Gastroesophageal sphincter (tissue), 4 donors: ENCODE results near the gene RAB3C. TPM values are rescaled to one million over a fixed set of nuclear protein-coding genes. Genes with fewer than 3 reads are reported as not detected.

Experiments
- ATAC-seq: fragments of 150-250 bp; one replicate; pipeline ENCODE4 v1.9.1; 2016; ENCODE audit warnings: mild to moderate bottlenecking, moderate library complexity
- H3K27ac ChIP-seq, 4 donors: fragments of 200-600 bp; sonication (generic) in 3 of 4; 1 replicate in 3 of 4; 2 replicates in 1 of 4; pipeline ENCODE4 v1.5.1; 2016 to 2019
- H3K27me3 ChIP-seq: fragments of 200-600 bp; sonication (generic); one replicate; pipeline ENCODE4 v1.5.1; 2019
- H3K36me3 ChIP-seq, 2 donors: fragments of 200-600 bp; sonication (generic); one replicate each; pipeline ENCODE4 v1.5.1; 2019; ENCODE audit warnings: control low read depth in 1 of 2
- H3K4me1 ChIP-seq, 3 donors: fragments of 200-600 bp; sonication (generic); 1 replicate in 2 of 3; 2 replicates in 1 of 3; pipeline ENCODE4 v1.5.1; 2016 to 2019; ENCODE audit warnings: control low read depth in 2 of 3
- H3K4me3 ChIP-seq, 2 donors: fragments of 200-600 bp; sonication (generic); one replicate each; pipeline ENCODE4 v1.5.1; 2019; ENCODE audit warnings: mild to moderate bottlenecking in 1 of 2, moderate library complexity in 1 of 2
- H3K9me3 ChIP-seq, 3 donors: fragments of 200-600 bp; sonication (generic); one replicate each; pipeline ENCODE4 v1.5.1; 2017 to 2019; ENCODE audit warnings: control low read depth in 2 of 3
- EP300 ChIP-seq: sonication (generic); formaldehyde crosslinking; IDR thresholded peaks from one replicate; pipeline ENCODE4 v1.6.1; 2017; ENCODE audit warnings: antibody characterized with exemption, mild to moderate bottlenecking
- POLR2A ChIP-seq, 2 donors: fragments of 450-650 bp; IDR thresholded peaks; one replicate each; pipeline ENCODE4 v1.6.1; 2017; ENCODE audit warnings: antibody characterized with exemption in 2 of 2, mild to moderate bottlenecking in 2 of 2, moderate library complexity in 1 of 2
- POLR2AphosphoS5 ChIP-seq: sonication (generic); formaldehyde crosslinking; IDR thresholded peaks from one replicate; pipeline ENCODE4 v1.6.1; 2017; ENCODE audit warnings: antibody characterized with exemption
- WGBS, 2 donors: methylation state at CpG; one replicate each; pipeline ENCODE4 v1.1.5; 2018; ENCODE audit warnings: low coverage in 1 of 2; 5-methylcytosine and 5-hydroxymethylcytosine counted together
- total RNA-seq, 4 donors: library from RNA; depleted of rRNA; stranded (reverse); fragments of >200 nt; gene quantifications; one replicate each; pipeline ENCODE4 v1.1.0, GENCODE V29; 2016
- TF ChIP-seq, protein P1 (sequence below), 4 experiments: fragments of 200-600 bp in 2 of 4; fragments of 450-650 bp in 2 of 4; sonication (generic) in 1 of 4; IDR thresholded peaks; one replicate each; pipeline ENCODE4 v1.5.1; 2017 to 2019; ENCODE audit warnings: antibody characterized with exemption in 4 of 4, mild to moderate bottlenecking in 2 of 4, moderate library complexity in 2 of 4

The RAB3C gene
- total RNA-seq, 4 donors from 2014 or later: 0.16 to 3.5 (median 2.1) TPM

DNA sequence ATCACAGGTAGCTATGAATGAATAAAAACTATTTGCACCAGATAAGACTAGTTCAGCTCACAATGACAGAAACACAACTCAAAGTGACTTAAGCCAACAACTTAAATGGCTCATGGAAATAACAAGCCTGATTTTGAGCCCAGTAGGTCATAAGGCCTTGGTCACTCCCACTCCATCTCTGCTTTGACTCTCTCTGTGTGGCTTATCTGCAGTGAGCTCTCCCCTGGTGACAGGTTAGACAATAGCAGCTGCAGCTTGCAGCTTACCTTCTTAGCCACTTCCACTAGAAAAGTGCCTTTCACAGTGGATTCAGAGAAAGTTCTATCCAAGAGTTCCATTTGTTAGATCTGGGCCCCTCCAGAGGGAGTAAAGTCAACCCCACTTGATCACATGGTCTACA lies 315.7 kb downstream of the RAB3C start:
- H3K27me3 ChIP-seq: no peaks in the 10 kb centered on the region
- H3K4me1 ChIP-seq: no peaks in the 10 kb centered on the region
- H3K27ac ChIP-seq: no peak overlapping the region
- TF ChIP-seq POLR2A (IDR thresholded peaks at IDR 0.05): no peak
- TF ChIP-seq POLR2AphosphoS5: no peak
- TF ChIP-seq, protein P1, sequence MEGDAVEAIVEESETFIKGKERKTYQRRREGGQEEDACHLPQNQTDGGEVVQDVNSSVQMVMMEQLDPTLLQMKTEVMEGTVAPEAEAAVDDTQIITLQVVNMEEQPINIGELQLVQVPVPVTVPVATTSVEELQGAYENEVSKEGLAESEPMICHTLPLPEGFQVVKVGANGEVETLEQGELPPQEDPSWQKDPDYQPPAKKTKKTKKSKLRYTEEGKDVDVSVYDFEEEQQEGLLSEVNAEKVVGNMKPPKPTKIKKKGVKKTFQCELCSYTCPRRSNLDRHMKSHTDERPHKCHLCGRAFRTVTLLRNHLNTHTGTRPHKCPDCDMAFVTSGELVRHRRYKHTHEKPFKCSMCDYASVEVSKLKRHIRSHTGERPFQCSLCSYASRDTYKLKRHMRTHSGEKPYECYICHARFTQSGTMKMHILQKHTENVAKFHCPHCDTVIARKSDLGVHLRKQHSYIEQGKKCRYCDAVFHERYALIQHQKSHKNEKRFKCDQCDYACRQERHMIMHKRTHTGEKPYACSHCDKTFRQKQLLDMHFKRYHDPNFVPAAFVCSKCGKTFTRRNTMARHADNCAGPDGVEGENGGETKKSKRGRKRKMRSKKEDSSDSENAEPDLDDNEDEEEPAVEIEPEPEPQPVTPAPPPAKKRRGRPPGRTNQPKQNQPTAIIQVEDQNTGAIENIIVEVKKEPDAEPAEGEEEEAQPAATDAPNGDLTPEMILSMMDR (IDR thresholded peaks at IDR 0.05): no peak
- no peak for TF ChIP-seq EP300
- no peaks in the 10 kb centered on the region for H3K9me3 ChIP-seq
- no peak overlapping the region for H3K4me3 ChIP-seq
- no peak for ATAC-seq
- no peaks in the 10 kb centered on the region for H3K36me3 ChIP-seq

DNA sequence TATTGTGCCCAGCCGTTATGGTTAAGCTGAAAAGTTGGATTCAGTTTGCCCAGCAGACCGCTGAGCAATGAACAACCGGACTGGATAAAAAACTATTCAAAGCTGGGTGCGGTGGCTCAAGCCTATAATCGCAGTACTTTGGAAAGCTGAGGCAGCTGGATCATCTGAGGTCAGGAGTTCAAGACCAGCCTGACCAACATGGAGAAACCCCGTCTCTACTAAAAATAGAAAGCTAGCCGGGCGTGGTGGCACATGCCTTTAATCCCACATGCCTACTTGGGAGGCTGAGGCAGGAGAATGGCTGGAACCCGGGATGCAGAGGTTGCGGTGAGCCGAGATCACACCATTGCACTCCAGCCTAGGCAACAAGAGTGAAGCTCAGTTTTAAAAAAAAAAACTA lies 318.4 kb downstream of the RAB3C start:
- Histone ChIP-seq H3K27me3 (no peaks in the 10 kb centered on the region), H3K27ac (no peak overlapping the region), H3K4me1 (no peaks in the 10 kb centered on the region), H3K4me3 (no peak overlapping the region), H3K9me3 (peaks cover 0 to 3% (median 0%) of the 10 kb centered on the region in 3 donors), H3K36me3 (no peaks in the 10 kb centered on the region)
- 87 to 89% methylated on average over 7 to 11 of the region's 11 CpGs for WGBS, 2 donors
- no peak for ATAC-seq
- TF ChIP-seq POLR2AphosphoS5: no peak
- TF ChIP-seq, protein P1 (IDR thresholded peaks at IDR 0.05): no peak
- no peak for TF ChIP-seq POLR2A (IDR thresholded peaks at IDR 0.05)
- TF ChIP-seq EP300: no peak

DNA sequence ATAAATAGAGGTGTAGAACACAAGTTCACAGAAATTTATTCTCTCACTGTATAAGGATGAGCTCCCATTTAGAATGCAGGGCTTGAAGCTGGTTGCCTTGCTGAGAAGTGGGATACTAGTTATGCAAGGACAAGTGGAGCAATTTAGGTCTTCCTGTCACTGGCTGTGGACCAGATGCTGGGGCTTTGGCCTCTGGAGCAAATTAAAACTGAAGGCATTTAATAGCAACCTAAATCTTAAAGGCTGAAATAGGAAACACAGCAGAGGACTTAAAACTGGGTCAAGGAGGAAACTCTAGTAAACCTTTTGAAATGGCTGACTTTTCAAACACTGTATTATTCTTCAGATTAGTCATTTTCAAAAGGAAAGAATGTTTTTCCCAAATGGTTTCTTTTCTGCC lies 319.4 kb downstream of the RAB3C start:
- H3K27ac ChIP-seq: no peak overlapping the region
- no peak overlapping the region for H3K4me3 ChIP-seq
- ATAC-seq: no peak
- H3K9me3 ChIP-seq: peaks cover 0 to 6% (median 0%) of the 10 kb centered on the region in 3 donors
- H3K4me1 ChIP-seq: no peaks in the 10 kb centered on the region
- H3K27me3 ChIP-seq: no peaks in the 10 kb centered on the region
- no peak for TF ChIP-seq POLR2AphosphoS5
- TF ChIP-seq, protein P1 (IDR thresholded peaks at IDR 0.05): no peak
- no peak for TF ChIP-seq EP300
- TF ChIP-seq POLR2A (IDR thresholded peaks at IDR 0.05): no peak
- H3K36me3 ChIP-seq: no peaks in the 10 kb centered on the region

DNA sequence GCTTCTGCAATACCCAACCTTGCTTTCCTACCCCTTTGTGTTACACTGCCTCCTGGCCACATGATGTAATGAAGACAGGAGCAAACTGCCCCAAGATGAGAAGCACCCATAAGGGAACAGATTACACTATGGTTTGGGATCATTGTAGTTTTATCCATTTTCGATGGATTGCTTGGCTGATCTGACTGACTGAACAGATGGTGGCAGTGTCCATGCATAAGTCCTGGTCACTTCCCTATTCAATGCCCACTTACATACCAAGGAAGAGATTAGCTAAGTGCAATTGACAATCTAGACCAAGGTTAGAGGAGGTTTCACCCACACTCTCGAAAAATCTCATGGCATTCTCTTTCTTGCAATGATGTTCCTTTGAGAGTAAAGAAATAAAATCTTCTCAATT lies 319.9 kb downstream of the RAB3C start:
- ATAC-seq: no peak
- no peak overlapping the region for H3K4me3 ChIP-seq
- H3K9me3 ChIP-seq: peaks cover 0 to 6% (median 0%) of the 10 kb centered on the region in 3 donors
- H3K4me1 ChIP-seq: no peaks in the 10 kb centered on the region
- TF ChIP-seq, protein P1 (IDR thresholded peaks at IDR 0.05): no peak
- TF ChIP-seq POLR2A (IDR thresholded peaks at IDR 0.05) (no peak), POLR2AphosphoS5 (no peak)
- no peaks in the 10 kb centered on the region for H3K27me3 ChIP-seq
- H3K27ac ChIP-seq: no peak overlapping the region
- H3K36me3 ChIP-seq: no peaks in the 10 kb centered on the region
- WGBS, 2 donors: 88 to 96% methylated on average over 2 of the region's 2 CpGs

DNA sequence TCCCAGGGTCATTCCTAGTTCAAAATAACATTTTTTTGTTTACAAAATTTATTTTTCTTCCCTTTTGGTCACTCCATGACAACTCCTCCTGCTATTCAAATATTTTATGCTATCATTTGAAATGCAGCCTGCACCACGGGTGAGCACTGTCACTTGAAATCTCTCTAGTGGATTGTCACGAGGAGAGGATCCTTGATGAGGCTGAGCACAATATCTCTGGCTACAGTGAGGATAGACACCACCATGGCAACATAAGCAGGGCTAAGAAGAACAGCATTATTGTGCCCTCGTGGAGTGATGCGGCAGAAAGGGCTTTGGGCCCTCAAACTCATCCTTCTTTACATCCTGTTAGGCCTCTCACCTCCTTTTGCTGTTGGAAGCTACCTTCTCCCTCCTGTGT lies 321.9 kb downstream of the RAB3C start:
- WGBS, 2 donors: 77 to 100% methylated on average over 2 to 4 of the region's 4 CpGs
- no peak for TF ChIP-seq POLR2AphosphoS5
- TF ChIP-seq EP300: no peak
- no peak for TF ChIP-seq POLR2A (IDR thresholded peaks at IDR 0.05)
- TF ChIP-seq, protein P1 (IDR thresholded peaks at IDR 0.05): no peak
- ATAC-seq: no peak

More for the DNA sequence above, 321.9 kb downstream of the RAB3C start:
- H3K36me3 ChIP-seq: no peaks in the 10 kb centered on the region
- H3K27ac ChIP-seq: no peak overlapping the region
- peaks cover 0 to 6% (median 0%) of the 10 kb centered on the region in 3 donors for H3K9me3 ChIP-seq
- H3K4me1 ChIP-seq: no peaks in the 10 kb centered on the region
- H3K4me3 ChIP-seq: no peak overlapping the region
- H3K27me3 ChIP-seq: no peaks in the 10 kb centered on the region
